Brain microvascular endothelial cell (primary cell): Measurements from ENCODE around the gene TSR3.

ENCODE experiments used
- DNase-seq: peaks from one replicate; pipeline ENCODE4 v3.0.0-alpha.2; 2020
- H3K27ac ChIP-seq: fragments of 250-450 bp; sonication (Bioruptor Pico); 2 replicates; pipeline ENCODE4 v1.5.1; 2020; ENCODE audit warnings: mild to moderate bottlenecking, moderate library complexity
- H3K27me3 ChIP-seq: fragments of 250-450 bp; sonication (Bioruptor Pico); replicated peaks from 2 replicates; pipeline ENCODE4 v1.5.1; 2020; ENCODE audit warnings: mild to moderate bottlenecking
- H3K36me3 ChIP-seq: fragments of 250-450 bp; sonication (Bioruptor Pico); replicated peaks from 2 replicates; pipeline ENCODE4 v1.5.1; 2020; ENCODE audit warnings: mild to moderate bottlenecking
- H3K4me3 ChIP-seq: 2 replicates; pipeline ENCODE4 v1.5.1; 2011; ENCODE audit warnings: low read depth, mild to moderate bottlenecking, control low read depth, low read length, moderate library complexity
- CTCF ChIP-seq: IDR thresholded peaks from 2 replicates; pipeline ENCODE4 v1.5.1; 2011; ENCODE audit warnings: low read depth, mild to moderate bottlenecking, moderate library complexity, low read length, control low read depth, inconsistent platforms; ENCODE audit errors: missing control alignments
- in situ Hi-C: cut with HindIII; loops from 2 replicates; pipeline ENCODE4 v1.10.0; 2017; ENCODE audit warnings: low sequenced_read_pairs, low pct_ligation_motif_present

The TSR3 gene

GRCh38 chr16:1305823-1306222 is 45.9 kb downstream of the TSR3 start:
- H3K36me3 ChIP-seq: no peaks in the 10 kb centered on the region
- no peak for TF ChIP-seq CTCF
- no peak overlapping the region for H3K27ac ChIP-seq
- no peaks in the 10 kb centered on the region for H3K27me3 ChIP-seq
- no peak overlapping the region for H3K4me3 ChIP-seq
- in situ Hi-C loops: no loop called here
- DNase-seq: no peak

GRCh38 chr16:1301562-1301961 is 50.1 kb downstream of the TSR3 start:
- in situ Hi-C loops: no loop called here
- TF ChIP-seq CTCF: no peak
- H3K4me3 ChIP-seq: no peak overlapping the region
- H3K27ac ChIP-seq: no peak overlapping the region
- H3K36me3 ChIP-seq: no peaks in the 10 kb centered on the region
- DNase-seq: no peak
- H3K27me3 ChIP-seq: peaks cover 6% of the 10 kb centered on the region

- Histone ChIP-seq H3K27me3 (peaks cover 6% of the 10 kb centered on the region), H3K36me3 (no peaks in the 10 kb centered on the region), H3K4me3 (no peak overlapping the region), H3K27ac (no peak overlapping the region)
- TF ChIP-seq CTCF: peak; percentile 89
- peak; percentile 32 for DNase-seq
- in situ Hi-C loops: no loop called here
Observed at GRCh38 chr16:1300664-1301476, 50.8 kb downstream of the TSR3 start.

DNA sequence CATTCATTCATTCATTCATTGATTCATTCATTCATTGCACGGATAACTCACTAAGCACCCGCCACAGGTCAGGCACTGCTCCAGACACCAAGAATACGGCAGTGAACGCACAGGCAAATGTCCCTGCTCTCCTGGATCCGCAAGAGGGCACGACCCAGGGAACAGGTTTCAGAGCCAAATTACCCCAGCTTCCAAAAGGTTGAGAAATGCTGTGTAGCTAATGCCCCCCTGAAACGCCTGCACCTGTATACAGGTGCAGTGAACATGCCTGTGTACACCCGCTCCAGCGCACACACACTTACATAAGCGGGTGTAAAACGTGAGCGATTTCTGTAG is 51.8 kb downstream of the TSR3 start:
- H3K36me3 ChIP-seq: no peaks in the 10 kb centered on the region
- no peak overlapping the region for H3K27ac ChIP-seq
- in situ Hi-C loops: no loop called here
- no peak overlapping the region for H3K4me3 ChIP-seq
- H3K27me3 ChIP-seq: peaks cover 6% of the 10 kb centered on the region
- DNase-seq: no peak
- TF ChIP-seq CTCF: no peak
